Ascending aorta (tissue), 2 donors: ENCODE data around the gene ZNF281. TPM values are rescaled to one million over a fixed set of nuclear protein-coding genes. Genes with fewer than 3 reads are reported as not detected.

Experiments
- DNase-seq, 2 donors: peaks; one replicate each; pipeline ENCODE4 v3.0.0-alpha.2; 2019; ENCODE audit warnings: low spot score in 2 of 2
- H3K27ac ChIP-seq, 2 donors: fragments of 200-600 bp; sonication (generic); one replicate each; pipeline ENCODE4 v1.5.1; 2016 to 2017; ENCODE audit warnings: mild to moderate bottlenecking in 1 of 2
- H3K27me3 ChIP-seq: fragments of 200-600 bp; sonication (generic); one replicate; pipeline ENCODE4 v1.5.1; 2017
- H3K36me3 ChIP-seq, 2 donors: fragments of 200-600 bp; sonication (generic); one replicate each; pipeline ENCODE4 v1.5.1; 2016
- H3K4me1 ChIP-seq, 2 donors: fragments of 200-600 bp; sonication (generic); one replicate each; pipeline ENCODE4 v1.5.1; 2016 to 2017; ENCODE audit warnings: mild to moderate bottlenecking in 1 of 2
- H3K4me3 ChIP-seq, 2 donors: fragments of 200-600 bp; sonication (generic); one replicate each; pipeline ENCODE4 v1.5.1; 2016 to 2017; ENCODE audit warnings: mild to moderate bottlenecking in 1 of 2
- H3K9me3 ChIP-seq, 2 donors: fragments of 200-600 bp; sonication (generic); one replicate each; pipeline ENCODE4 v1.5.1; 2016
- CTCF ChIP-seq, 3 experiments: fragments of 200-600 bp in 2 of 3; fragments of 450-650 bp in 1 of 3; sonication (generic) in 2 of 3; IDR thresholded peaks; one replicate each; pipeline ENCODE4 v1.5.1; 2016 to 2019; ENCODE audit warnings: antibody characterized with exemption in 3 of 3, mild to moderate bottlenecking in 1 of 3, moderate library complexity in 1 of 3
- intact Hi-C: fragments of 100-400 bp; cut with DNase I; formaldehyde crosslinking; loops from one replicate; pipeline ENCODE4 v1.15.1; 2023
- total RNA-seq: library from RNA; depleted of rRNA; stranded (reverse); fragments of >200 nt; gene quantifications from one replicate; pipeline ENCODE4 v1.1.0, GENCODE V29; 2016

ZNF281 gene
- total RNA-seq, 1 donor from 2014 or later = 3.7 TPM

GRCh38 chr1:200452850-200453552, 43.2 kb upstream of the ZNF281 start:
- Histone ChIP-seq H3K4me3 (no peak overlapping the region), H3K4me1 (no peaks in the 10 kb centered on the region), H3K36me3 (no peaks in the 10 kb centered on the region), H3K27me3 (no peaks in the 10 kb centered on the region), H3K9me3 (no peaks in the 10 kb centered on the region), H3K27ac (no peak overlapping the region)
- TF ChIP-seq CTCF (IDR thresholded peaks at IDR 0.05) = no peak
- intact Hi-C loops = no loop called here
- DNase-seq = no peak

GRCh38 chr1:200448034-200448762, 38.4 kb upstream of the ZNF281 start:
- no peak for TF ChIP-seq CTCF (IDR thresholded peaks at IDR 0.05)
- DNase-seq = no peak
- Histone ChIP-seq H3K27me3 (no peaks in the 10 kb centered on the region), H3K27ac (no peak overlapping the region), H3K36me3 (no peaks in the 10 kb centered on the region), H3K4me1 (no peaks in the 10 kb centered on the region), H3K9me3 (no peaks in the 10 kb centered on the region), H3K4me3 (no peak overlapping the region)
- intact Hi-C loops = no loop called here

- no peak for TF ChIP-seq CTCF (IDR thresholded peaks at IDR 0.05)
- intact Hi-C loops = no loop called here
- Histone ChIP-seq H3K27me3 (no peaks in the 10 kb centered on the region), H3K4me3 (no peak overlapping the region), H3K4me1 (no peaks in the 10 kb centered on the region), H3K27ac (no peak overlapping the region), H3K36me3 (no peaks in the 10 kb centered on the region), H3K9me3 (no peaks in the 10 kb centered on the region)
- DNase-seq = no peak
Observed at GRCh38 chr1:200445213-200445612, 35.4 kb upstream of the ZNF281 start.

- Histone ChIP-seq H3K27me3 (no peaks in the 10 kb centered on the region), H3K27ac (no peak overlapping the region), H3K36me3 (no peaks in the 10 kb centered on the region), H3K9me3 (no peaks in the 10 kb centered on the region), H3K4me3 (no peak overlapping the region), H3K4me1 (no peaks in the 10 kb centered on the region)
- no peak for DNase-seq
- no peak for TF ChIP-seq CTCF (IDR thresholded peaks at IDR 0.05)
- intact Hi-C loops = no loop called here
Observed at GRCh38 chr1:200444478-200444877, 34.6 kb upstream of the ZNF281 start.

- no peak for TF ChIP-seq CTCF (IDR thresholded peaks at IDR 0.05)
- H3K4me1 ChIP-seq = no peaks in the 10 kb centered on the region
Observed at GRCh38 chr1:200443860-200444259, 34.0 kb upstream of the ZNF281 start.

More at GRCh38 chr1:200443860-200444259, 34.0 kb upstream of the ZNF281 start:
- Histone ChIP-seq H3K4me3 (no peak overlapping the region), H3K27me3 (no peaks in the 10 kb centered on the region), H3K36me3 (no peaks in the 10 kb centered on the region), H3K9me3 (no peaks in the 10 kb centered on the region), H3K27ac (no peak overlapping the region)
- no peak for DNase-seq
- intact Hi-C loops = no loop called here
